ENCODE measurements around the gene PRND. TPM values are rescaled to one million over a fixed set of nuclear protein-coding genes. Genes with fewer than 3 reads are reported as not detected.

Gene PRND
- total RNA-seq, 1 donor from 2014 or later, result not detected

GRCh38 chr20:4708856-4709255, 12.9 kb upstream of the PRND start:
- Histone ChIP-seq H3K4me2 (ENCODE audit: low read length) (no peak overlapping the region), H3K36me3 (ENCODE audit: insufficient read depth, low read length) (no peaks in the 10 kb centered on the region), H2AFZ (ENCODE audit: low read depth, low read length) (no peak overlapping the region), H3K79me2 (ENCODE audit: insufficient read depth, low read length) (no peaks in the 10 kb centered on the region), H3K4me3 (ENCODE audit: insufficient read depth, low read depth, low read length) (no peak overlapping the region), H3K9me3 (ENCODE audit: insufficient read depth, low read depth, low read length) (no peaks in the 10 kb centered on the region), H3K27ac (ENCODE audit: low read depth, low read length) (no peak overlapping the region), H3K27me3 (ENCODE audit: insufficient read depth, low read length) (peaks cover 5% of the 10 kb centered on the region), H4K20me1 (ENCODE audit: insufficient read depth, low read length) (no peaks in the 10 kb centered on the region), H3K9ac (ENCODE audit: low read length) (no peak overlapping the region), H3K4me1 (ENCODE audit: insufficient read depth, low read length) (peaks cover 6% of the 10 kb centered on the region)
- H3K27ac Mint-ChIP-seq (ENCODE audit: unreplicated experiment), result no peak overlapping the region
- no peak for DNase-seq (ENCODE audit: low read depth)
- H3K27me3 Mint-ChIP-seq (ENCODE audit: low read depth, unreplicated experiment), result peaks cover 9% of the 10 kb centered on the region
- H3K9me3 Mint-ChIP-seq (ENCODE audit: unreplicated experiment), result peaks cover 4% of the 10 kb centered on the region
- no peak for FAIRE-seq
- no peak for TF ChIP-seq EZH2 (IDR thresholded peaks at IDR 0.05; ENCODE audit: insufficient read depth, low read length)
- TF ChIP-seq CTCF (IDR thresholded peaks at IDR 0.05; ENCODE audit: insufficient read depth, low read depth, low read length), result no peak
- no peak overlapping the region for H3K4me3 Mint-ChIP-seq (ENCODE audit: unreplicated experiment)
- peaks cover 4% of the 10 kb centered on the region for H3K36me3 Mint-ChIP-seq (ENCODE audit: low read depth, unreplicated experiment)
- H3K4me1 Mint-ChIP-seq (ENCODE audit: low read depth, unreplicated experiment), result no peaks in the 10 kb centered on the region

- peaks cover 4% of the 10 kb centered on the region for H3K9me3 Mint-ChIP-seq (ENCODE audit: unreplicated experiment)
- H3K4me3 Mint-ChIP-seq (ENCODE audit: unreplicated experiment), result no peak overlapping the region
- peaks cover 4% of the 10 kb centered on the region for H3K36me3 Mint-ChIP-seq (ENCODE audit: low read depth, unreplicated experiment)
- Histone ChIP-seq H3K4me3 (ENCODE audit: insufficient read depth, low read depth, low read length) (no peak overlapping the region), H3K9ac (ENCODE audit: low read length) (no peak overlapping the region), H3K79me2 (ENCODE audit: insufficient read depth, low read length) (no peaks in the 10 kb centered on the region), H3K27me3 (ENCODE audit: insufficient read depth, low read length) (peaks cover 5% of the 10 kb centered on the region), H3K4me1 (ENCODE audit: insufficient read depth, low read length) (no peaks in the 10 kb centered on the region), H3K27ac (ENCODE audit: low read depth, low read length) (no peak overlapping the region), H4K20me1 (ENCODE audit: insufficient read depth, low read length) (no peaks in the 10 kb centered on the region), H3K36me3 (ENCODE audit: insufficient read depth, low read length) (no peaks in the 10 kb centered on the region), H3K9me3 (ENCODE audit: insufficient read depth, low read depth, low read length) (no peaks in the 10 kb centered on the region), H2AFZ (ENCODE audit: low read depth, low read length) (no peak overlapping the region), H3K4me2 (ENCODE audit: low read length) (no peak overlapping the region)
- H3K27ac Mint-ChIP-seq (ENCODE audit: unreplicated experiment), result peak overlapping the region; percentile 30
- no peaks in the 10 kb centered on the region for H3K4me1 Mint-ChIP-seq (ENCODE audit: low read depth, unreplicated experiment)
- H3K27me3 Mint-ChIP-seq (ENCODE audit: low read depth, unreplicated experiment), result peaks cover 12% of the 10 kb centered on the region
- DNase-seq (ENCODE audit: low read depth), result no peak
- no peak for TF ChIP-seq EZH2 (IDR thresholded peaks at IDR 0.05; ENCODE audit: insufficient read depth, low read length)
- TF ChIP-seq CTCF (IDR thresholded peaks at IDR 0.05; ENCODE audit: insufficient read depth, low read depth, low read length), result no peak
- FAIRE-seq, result no peak
Measured at GRCh38 chr20:4709261-4710105, 12.2 kb upstream of the PRND start.

GRCh38 chr20:4710106-4710475, 11.6 kb upstream of the PRND start:
- H3K9me3 Mint-ChIP-seq (ENCODE audit: unreplicated experiment), result peaks cover 4% of the 10 kb centered on the region
- Histone ChIP-seq H3K27me3 (ENCODE audit: insufficient read depth, low read length) (peaks cover 2% of the 10 kb centered on the region), H2AFZ (ENCODE audit: low read depth, low read length) (no peak overlapping the region), H3K36me3 (ENCODE audit: insufficient read depth, low read length) (no peaks in the 10 kb centered on the region), H4K20me1 (ENCODE audit: insufficient read depth, low read length) (no peaks in the 10 kb centered on the region), H3K27ac (ENCODE audit: low read depth, low read length) (no peak overlapping the region), H3K9me3 (ENCODE audit: insufficient read depth, low read depth, low read length) (no peaks in the 10 kb centered on the region), H3K4me2 (ENCODE audit: low read length) (no peak overlapping the region), H3K4me3 (ENCODE audit: insufficient read depth, low read depth, low read length) (no peak overlapping the region), H3K79me2 (ENCODE audit: insufficient read depth, low read length) (no peaks in the 10 kb centered on the region), H3K4me1 (ENCODE audit: insufficient read depth, low read length) (no peaks in the 10 kb centered on the region), H3K9ac (ENCODE audit: low read length) (no peak overlapping the region)
- no peaks in the 10 kb centered on the region for H3K4me1 Mint-ChIP-seq (ENCODE audit: low read depth, unreplicated experiment)
- H3K36me3 Mint-ChIP-seq (ENCODE audit: low read depth, unreplicated experiment), result peaks cover 4% of the 10 kb centered on the region
- no peak overlapping the region for H3K4me3 Mint-ChIP-seq (ENCODE audit: unreplicated experiment)
- no peak for FAIRE-seq
- peaks cover 8% of the 10 kb centered on the region for H3K27me3 Mint-ChIP-seq (ENCODE audit: low read depth, unreplicated experiment)
- no peak for DNase-seq (ENCODE audit: low read depth)
- TF ChIP-seq EZH2 (IDR thresholded peaks at IDR 0.05; ENCODE audit: insufficient read depth, low read length) (no peak), CTCF (IDR thresholded peaks at IDR 0.05; ENCODE audit: insufficient read depth, low read depth, low read length) (no peak)
- H3K27ac Mint-ChIP-seq (ENCODE audit: unreplicated experiment), result no peak overlapping the region
